Measurements from ENCODE around the gene FCHO1.
A peak's percentile ranks its signal among the peaks of the same experiment; 100 is the strongest.

FCHO1 gene

DNA sequence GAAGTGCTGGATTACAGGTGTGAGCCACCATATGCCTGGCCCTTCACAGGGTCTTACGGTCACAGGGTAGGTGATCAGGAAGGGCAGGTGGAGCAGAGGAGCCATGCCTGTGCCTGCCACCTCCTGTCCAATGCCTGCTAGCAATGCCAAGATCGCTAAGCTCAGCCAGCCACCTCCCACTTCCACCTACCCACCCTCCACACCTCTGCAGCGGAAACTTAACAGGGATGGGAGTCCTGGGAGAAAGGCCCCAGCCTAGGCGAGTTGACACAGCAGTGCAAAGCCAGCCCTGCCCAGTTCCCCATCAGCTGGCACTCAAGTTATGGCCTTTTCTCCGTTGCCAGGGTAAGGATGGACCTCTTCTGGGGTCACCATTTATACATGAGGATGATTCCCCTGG lies 15.9 kb upstream of the FCHO1 start:
- DNase-seq (ENCODE audit: low spot score): no peak

DNA sequence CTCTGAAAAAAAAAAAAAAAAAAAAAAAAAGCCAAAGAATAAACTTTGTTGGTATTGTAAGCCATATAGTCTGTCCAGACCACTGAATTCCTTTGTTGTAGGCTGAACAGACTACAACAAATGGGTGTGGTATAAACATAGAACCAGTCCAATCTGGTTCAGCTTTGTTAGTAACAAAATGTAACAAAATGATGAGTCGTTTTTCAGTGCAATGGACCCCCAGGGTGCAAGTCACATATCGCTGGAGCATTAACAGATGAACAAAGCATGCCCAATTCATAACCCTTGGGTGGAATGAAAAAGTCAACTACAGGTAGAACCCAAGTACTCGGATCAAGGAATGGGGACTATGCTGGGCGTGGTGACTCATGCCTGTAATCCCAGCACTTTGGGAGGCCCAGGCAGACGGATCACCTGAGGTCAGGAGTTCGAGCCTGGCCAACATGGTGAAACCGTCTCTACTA lies 13.6 kb upstream of the FCHO1 start:
- no peak for DNase-seq (ENCODE audit: low spot score)

DNA sequence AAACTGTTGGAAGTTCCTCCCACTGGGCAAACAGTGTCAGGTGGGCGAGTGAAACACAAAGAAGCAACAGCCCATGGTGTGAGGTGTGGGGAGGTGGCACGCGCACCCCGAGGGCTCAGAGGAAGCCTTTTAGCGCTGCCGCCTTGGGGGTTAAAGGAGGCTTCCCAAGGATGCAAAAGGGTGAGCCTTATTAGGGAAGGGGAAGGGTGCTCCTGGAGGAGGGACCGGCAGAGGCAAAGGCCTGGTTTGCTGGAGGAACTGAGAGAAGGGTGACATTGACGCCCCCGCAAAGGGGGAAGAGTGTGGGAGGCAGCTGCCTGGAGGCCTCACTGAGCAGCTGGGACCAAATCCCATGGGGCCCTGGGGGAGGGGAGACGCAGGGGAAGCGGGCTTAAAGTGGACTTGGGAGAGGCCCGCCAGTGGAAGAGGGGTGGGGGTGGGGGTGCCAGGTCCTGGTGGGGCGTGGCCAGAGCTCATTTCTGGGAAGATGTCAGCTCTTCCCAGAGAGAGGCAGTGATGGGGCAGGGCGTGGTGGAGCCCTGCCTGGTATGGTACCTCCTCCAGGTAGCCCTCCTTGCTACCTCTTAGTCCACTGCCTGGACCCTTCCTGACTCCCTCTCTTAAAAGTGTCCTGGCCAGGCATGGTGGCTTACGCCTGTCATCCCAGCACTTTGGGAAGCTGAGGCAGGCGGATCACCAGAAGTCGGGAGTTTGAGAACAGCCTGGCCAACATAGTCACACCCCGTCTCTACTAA lies 12.0 kb upstream of the FCHO1 start:
- peak; percentile 67 for DNase-seq (ENCODE audit: low spot score)

DNA sequence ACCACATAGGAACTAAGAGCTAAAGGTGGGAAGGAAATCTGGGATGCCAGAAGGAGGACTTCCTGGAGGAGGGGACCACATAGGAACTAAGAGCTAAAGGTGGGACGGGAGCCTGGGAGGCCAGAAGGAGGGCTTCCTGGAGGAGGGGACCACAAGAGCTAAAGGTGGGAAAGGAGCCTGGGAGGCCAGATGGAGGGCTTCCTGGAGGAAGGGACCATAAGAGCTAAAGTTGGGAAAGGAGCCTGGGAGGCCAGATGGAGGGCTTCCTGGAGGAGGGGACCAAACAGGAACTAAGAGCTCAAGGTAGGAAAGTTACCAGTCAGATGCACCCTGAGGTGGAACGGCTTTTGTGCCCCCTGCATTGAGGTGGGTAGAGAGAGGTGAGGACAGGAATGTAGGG lies 9.8 kb upstream of the FCHO1 start:
- no peak for DNase-seq (ENCODE audit: low spot score)

DNA sequence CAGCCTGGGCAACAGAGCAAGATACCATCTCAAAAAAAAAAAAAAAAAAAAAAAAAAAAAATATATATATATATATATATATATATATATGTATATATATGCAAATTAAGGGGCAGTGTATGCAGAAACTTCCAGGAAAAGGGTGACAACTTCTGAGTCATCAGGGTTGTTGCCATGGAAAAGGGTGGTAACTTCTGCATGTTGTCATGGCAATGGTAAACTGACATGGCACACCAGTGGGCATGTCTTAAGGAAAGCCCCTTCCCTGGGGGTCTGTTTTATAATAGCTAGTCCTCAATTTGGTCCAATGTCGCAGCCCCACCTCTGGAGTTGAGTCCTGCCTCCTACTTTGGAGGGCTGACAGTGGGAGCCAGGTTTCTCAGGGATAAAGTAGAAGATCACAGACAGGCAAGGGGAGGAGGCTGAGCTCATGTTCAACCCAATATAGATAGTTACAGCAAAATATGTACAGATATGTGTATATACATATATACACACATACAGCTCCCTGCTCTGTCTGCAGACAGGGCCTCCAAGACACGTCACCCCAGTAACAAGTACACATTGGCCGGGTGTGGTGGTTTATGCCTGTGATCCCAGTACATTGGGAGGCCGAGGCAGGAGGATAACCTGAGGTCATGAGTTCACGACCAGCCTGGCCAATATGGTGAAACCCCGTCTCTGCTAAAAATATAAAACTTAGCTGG lies 7.2 kb upstream of the FCHO1 start:
- DNase-seq (ENCODE audit: low spot score): peak; percentile 63

DNA sequence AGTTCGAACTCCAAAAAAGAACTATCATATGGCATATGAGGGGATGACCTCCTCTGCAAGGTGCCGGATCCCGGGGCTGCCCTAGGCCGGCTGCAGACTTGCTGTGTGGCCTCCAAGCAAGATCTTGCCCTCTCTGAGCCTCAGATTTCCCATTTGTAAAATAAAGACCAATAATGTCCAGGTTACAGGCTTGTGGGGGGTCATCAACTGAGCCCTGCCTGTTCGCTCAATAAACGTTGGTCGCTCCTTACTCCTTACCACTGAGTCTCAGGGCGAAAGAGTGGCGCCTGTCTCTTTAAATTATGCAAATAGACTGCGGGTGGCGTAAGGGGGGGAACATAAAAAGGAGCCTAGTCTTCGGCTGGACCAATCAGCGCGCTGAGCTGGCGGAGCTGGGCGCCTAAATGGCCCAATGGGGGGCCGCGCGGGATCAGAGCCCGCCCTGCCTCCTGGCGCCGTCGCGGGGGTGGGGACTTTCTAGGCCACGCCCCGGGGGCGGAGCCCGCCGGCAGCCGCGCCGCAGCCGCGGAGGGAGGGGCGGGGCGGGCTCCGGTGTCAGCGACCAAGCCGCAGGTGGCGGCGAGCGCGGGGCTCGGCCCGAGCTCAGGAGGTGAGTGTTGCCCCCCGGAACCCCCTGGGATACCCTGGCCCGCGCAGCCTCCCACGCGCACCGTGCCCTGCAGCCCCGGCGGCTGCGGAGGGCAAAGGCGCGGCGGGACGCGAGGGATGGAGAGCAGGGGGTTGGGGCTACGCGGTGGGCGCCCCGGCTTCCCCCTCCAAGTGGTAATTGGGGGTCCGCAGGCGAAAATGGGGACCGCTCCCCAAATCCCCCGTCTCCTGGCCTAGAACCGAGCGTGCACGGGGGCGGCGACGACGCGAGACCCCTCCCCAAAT lies 3.8 kb upstream of the FCHO1 start:
- peak; percentile 97 for DNase-seq (ENCODE audit: low spot score)

DNA sequence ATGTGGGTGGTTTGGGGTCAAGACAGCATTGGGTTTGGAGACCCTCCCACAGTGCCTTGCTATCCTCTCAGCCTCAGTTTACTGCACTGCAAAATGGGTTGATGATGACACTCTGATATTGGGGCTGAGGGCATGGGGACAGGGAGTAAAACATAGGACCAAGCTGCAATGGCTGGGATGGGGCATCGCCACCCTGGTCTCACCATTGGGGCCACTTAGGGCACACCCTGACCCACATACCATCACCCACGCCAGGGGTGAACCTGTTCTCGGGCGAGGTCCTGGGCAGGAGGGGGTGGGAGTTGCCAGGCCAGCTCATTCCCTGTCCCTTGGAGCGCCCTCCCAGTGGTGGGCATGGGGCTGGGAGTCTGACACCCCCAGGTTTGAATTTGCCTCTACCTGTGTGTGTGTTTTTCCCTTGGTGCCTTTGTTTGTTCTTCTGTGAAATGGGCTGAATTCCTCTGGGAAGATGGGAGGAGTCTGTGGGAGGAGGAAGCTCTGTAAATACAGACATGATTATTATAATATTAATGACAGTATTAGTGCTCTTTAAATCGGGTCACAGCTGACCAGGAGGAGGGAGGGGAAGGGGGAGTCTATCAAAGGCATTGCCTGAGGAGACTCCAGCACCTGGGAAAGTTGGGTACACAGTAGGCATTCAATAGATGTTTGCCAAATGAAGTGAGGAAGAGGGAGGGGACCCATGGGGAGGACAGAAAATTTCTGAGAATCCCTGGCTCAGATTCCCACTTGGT lies 2.2 kb upstream of the FCHO1 start:
- DNase-seq (ENCODE audit: low spot score): no peak

DNA sequence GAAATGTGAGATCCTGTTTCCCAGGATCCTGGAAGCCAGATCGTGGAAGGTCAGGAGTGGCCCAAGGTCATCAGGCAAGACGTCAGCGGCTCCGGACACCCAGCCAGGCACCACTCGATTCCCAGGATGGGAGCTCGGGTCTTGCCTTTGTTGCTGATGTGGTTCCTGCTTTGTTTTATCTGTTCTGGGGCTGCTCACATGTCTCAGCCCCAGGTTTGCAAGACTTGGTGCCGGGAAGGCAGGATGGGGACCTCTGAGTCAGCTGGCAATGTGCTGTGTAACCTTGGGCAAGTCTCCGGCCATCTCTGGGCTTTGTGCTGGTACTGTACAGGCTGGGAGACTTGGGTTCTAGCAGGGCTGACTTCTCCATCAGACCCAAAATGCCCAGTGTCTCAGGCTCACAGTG lies 1.4 kb upstream of the FCHO1 start:
- DNase-seq (ENCODE audit: low spot score): peak; percentile 50

DNA sequence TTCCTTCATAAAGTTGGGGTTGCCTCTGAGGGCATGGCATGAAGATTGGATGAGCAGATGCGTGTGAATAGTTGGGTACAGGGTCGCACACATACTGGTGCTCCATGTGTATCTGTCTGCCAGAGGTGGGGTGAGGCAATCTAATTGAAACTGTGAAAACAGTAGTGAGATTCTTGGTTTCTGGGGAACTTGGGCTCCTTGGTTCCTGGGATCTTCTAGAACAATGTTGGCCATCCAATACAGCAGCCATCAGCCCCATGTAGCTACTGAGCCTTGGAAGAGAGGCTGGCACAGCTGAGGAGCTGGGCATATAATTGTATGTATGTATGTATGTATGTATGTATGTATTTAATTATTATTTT lies 616 bp downstream of the FCHO1 start:
- DNase-seq (ENCODE audit: low spot score): peak; percentile 64

DNA sequence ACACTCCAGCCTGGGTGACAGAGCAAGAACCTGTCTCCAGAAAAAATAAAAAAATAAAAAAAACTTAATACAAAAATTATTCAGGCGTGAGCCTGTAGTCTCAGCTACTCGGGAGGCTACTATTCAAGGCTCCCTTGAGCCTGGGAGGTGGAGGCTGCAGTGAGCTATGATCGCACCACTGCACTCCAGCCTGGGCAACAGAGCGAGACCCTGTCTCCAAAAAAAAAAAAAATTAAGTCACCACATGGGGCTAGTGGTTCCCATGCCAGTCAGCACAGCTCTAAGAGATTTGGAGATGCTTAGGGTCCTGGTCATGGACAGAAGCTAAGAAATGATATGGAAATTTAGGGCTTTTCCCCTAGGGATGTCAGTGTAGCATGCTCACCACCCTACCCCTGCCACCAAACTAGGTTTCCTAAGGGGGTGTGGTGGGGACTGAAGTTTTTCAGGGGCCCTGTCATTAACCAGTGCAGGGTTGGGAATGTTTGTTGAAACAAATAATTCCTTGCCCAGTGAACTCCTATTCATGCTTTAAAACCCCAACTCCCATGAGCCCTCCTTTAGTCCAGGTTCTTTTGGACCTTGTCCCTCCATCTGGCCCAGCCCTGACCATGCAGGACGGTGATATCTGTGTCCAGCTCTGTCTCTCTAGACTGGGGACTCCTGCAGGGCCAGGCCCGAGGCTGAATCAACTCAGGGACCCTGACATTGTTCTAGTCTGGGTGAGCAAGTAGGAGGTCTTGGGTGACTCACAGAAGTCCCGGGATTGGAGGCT lies 1.8 kb downstream of the FCHO1 start:
- DNase-seq (ENCODE audit: low spot score): peak; percentile 66

DNA sequence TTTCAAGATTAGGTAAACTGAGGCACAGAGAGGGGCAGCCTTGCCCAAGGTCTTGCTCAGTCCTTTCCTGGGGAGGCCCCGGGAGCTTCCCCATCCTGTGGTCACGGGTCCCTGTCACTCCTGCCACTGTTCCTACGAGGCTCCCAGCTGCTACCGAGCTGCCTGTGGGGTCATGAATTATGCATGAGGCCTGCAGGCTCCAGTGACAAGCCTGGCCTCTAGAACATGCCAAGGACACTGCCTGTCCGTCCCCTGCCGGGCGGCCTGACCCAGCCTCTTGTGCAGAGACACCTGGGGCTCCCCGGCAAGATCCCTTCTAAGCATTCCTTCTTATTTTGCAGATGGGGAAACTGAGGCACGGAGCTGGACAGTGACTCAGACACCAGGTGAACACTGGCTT lies 2.7 kb downstream of the FCHO1 start:
- DNase-seq (ENCODE audit: low spot score): no peak

DNA sequence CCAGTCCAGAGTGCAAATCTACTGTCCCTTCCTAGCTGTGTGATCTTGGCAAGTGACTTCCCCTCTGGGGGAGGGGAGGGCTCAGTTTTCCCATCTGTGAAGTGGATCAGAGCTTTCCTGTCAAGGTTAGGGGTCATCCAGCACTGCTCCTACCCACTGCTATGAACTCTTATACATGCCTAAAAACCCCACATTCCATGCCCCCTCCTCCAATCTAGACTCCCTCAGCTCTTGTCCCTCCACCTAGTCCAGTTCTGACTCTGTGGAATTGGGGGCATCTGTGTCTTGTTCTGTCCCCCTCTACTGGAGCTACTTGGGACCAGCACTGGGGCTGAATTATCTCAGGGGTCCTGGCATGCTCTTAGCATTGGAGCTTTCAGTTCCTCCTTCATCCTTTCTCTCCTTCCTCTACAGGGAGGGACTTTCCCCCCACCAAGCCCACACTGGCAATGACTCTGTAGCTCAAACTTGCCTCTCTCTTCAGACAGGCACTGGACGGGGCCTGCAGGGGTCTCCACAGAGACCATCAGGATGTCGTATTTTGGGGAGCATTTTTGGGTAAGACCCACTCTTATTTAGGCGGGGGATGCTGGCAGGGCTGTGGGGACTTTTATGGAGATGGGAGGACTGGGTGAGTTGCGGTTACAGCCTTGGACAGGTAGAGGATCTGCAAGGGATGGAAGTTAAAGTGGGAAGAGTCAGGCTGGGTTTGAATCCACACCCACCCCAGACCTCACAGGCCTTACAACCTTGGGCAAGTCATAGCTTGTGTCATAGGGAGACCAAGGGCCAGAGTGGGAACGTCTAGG lies 3.6 kb downstream of the FCHO1 start:
- peak; percentile 95 for DNase-seq (ENCODE audit: low spot score)

DNA sequence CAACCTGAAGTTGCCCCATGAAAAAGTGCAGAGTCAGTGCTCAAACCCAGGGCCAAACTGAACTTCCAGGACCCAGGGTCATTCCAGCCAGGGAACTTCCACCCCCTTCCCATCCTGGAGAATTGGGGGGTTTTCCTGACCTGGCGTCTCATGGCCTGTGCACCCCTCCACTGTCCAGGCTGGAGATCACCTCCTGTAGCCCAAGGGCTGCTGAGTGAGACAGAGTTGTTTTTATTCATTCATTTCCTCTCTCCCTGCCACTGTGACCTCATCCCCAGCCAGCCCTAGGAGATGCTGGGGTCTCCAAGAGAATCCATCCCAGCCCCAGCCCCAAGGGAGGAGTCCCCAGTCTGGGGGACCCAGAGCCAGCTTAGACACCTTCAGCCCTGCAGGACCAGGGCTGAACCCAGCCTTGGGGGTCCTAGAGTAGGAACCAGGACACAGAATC lies 4.2 kb downstream of the FCHO1 start:
- no peak for DNase-seq (ENCODE audit: low spot score)

DNA sequence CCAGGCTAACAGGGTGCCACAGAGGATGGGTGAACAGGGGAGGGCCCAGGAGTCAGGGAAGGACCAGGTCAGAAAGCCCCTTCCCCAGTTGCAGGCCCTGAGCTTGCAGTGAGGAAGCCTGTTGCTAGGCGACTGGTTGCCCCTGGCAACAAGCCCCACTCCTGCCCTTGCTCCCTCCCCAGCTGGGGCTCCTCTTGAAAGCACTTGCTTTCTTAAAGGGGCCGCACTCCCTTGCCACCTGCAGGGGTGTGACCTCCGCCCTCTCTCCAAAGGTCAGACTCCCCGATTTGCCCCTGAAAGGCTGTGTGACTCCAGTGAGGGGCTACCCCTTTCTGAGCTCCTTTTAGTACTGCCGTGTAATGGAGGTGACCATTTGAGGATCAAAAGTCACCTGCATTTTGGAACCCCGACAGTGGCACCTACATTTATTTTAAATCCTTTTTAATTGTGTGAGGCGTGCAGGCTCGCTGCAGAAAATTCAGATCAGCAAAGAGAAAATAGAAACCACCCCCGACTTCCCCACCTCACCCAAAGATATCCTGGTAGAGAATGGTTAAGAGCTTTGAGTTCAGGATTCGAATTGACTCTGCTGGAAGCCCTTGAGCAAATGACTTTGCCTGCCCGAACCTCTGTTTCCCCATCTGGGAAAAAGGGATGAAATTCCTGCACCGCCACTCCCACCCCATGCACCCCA lies 4.8 kb downstream of the FCHO1 start:
- peak; percentile 93 for DNase-seq (ENCODE audit: low spot score)

DNA sequence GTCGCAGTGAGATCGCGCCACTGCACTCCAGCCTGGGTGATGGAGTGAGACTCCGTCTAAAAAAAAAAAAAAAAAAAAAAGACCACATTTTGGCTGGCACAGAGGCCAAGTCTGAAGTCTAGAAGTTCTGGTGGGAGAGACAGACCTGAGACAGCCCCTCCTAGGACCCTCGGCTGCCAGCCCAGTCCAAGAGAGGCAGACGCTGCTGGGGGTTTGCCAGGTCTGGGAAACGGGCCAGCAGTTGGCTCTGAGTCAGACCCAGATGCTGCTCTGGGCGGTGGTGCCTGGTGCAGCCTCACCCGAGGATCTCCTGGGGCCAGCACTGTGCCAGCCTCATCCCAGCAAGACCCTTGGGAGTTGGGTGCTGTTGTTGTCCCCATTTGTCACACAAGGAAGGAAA lies 5.8 kb downstream of the FCHO1 start:
- DNase-seq (ENCODE audit: low spot score): no peak

DNA sequence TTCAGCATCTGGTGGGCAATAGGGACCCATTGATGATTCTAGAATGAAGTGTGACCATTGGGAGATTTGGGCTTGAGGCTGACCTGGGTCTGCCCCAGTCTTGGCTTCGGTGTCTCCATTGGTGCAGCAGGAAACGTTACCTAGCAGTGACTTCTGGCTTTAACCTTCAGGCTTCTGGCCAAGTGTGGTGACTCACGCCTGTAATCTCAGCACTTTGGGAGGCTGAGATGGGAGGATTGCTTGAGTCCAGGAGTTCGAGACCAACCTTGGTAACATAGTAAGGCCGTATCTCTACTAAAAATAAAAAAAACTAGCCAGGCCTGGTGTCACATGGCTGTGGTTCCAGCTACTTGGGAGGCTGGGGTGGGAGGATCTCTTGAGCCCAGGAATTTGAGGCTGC lies 7.2 kb downstream of the FCHO1 start:
- no peak for DNase-seq (ENCODE audit: low spot score)

DNA sequence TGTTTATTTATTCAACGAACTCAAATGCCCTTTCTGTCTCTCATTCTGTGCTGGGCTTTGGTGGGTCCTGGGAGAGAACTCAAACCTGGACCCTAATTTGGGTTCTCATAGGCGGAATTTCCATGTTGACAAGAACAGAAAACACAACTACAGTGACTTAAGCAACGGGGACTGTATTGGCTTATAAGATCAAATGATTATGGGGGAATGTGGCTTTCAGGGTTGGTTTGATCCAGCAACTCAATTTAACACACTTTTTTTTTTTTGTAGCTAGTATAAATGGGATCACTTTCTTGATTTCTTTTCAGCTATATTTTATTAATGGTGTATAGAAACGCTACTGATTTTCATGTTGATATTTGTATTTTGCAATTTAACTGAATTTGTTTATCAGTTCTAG lies 9.9 kb downstream of the FCHO1 start:
- no peak for DNase-seq (ENCODE audit: low spot score)

DNA sequence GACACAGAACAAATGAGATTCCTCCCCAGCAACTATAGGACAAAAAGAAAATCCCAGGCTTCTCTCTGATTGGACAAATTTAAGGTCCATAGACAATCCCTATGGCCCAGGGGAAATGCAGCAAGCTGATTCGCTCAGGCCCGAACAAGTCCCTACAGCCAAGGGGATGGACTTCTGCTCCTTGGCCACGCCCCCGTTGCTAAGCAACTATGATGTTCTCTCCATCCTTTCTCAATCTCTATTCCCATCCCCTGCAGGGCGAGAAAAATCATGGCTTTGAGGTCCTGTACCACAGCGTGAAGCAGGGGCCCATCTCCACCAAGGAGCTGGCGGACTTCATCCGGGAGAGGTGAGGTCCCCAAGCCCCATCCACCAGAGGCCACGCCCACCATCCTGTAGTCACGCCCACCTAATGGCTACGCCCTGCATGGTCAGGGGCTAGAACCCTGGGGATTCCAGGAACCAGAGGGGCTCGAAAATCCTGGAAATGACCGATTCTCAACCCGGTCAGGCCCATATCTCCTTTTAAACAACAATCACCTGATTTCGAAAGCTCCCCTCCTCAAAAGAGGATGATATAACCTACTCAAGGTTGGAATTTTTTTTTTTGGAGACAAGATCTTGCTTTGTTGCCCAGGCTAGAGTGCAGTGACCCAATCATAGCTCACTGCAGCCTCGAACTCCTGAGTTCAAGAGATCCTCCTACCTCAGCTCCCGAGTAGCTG lies 11.4 kb downstream of the FCHO1 start:
- DNase-seq (ENCODE audit: low spot score): peak; percentile 68

DNA sequence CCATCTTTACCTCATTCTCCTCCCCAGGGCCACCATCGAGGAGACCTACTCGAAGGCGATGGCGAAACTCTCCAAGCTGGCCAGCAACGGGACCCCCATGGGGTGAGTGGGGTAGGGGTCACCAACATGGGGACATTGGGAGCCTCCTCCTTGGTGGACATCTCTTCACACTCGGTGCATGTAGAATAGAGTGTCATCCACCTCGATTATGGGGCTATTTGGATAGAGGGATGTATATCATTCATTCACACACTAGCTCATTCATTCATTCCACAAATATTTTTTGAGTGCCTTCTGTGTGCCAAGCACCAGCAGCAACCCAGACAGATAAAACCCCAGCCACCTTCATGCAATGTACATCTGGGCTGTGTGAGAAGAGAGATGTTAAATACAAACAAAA lies 13.1 kb downstream of the FCHO1 start:
- DNase-seq (ENCODE audit: low spot score): no peak

Measured in NAMALWA (cell line).